ENCODE data around the gene MAPRE3.

- TF ChIP-seq GATA3 (IDR thresholded peaks at IDR 0.05; ENCODE audit: low read depth, low read length): no peak
- TF ChIP-seq GATA2 (IDR thresholded peaks at IDR 0.05; ENCODE audit: low read depth, low read length): no peak
These were observed 32.6 kb downstream of the MAPRE3 start for GRCh38 chr2:27003007-27003406.
